RWPE1 (cell line): ENCODE data around the gene ZNF689.

Experiments
- CTCF ChIA-PET: fragments of 350-600 bp; sonication (Branson Sonifier 250); formaldehyde crosslinking; extraction: SDS; loops from one replicate; lab custom pipeline; 2021; lab: Yijun Ruan, JAX
- POLR2A ChIA-PET: fragments of 400-600 bp; formaldehyde crosslinking; extraction: SDS; loops from one replicate; lab custom pipeline; 2020; ENCODE audit warnings: antibody characterized with exemption; ENCODE audit not compliant: low non-redundant PET; lab: Yijun Ruan, JAX
- DNase-seq: peaks from one replicate; pipeline ENCODE4 v3.0.0; 2012; ENCODE audit warnings: low spot score
- H3K27ac ChIP-seq: fragments of 450-650 bp; 2 replicates; pipeline ENCODE4 v1.5.1; 2017
- CTCF ChIP-seq: fragments of 450-650 bp; conservative IDR thresholded peaks from 2 replicates; pipeline ENCODE4 v1.5.1; 2017; ENCODE audit warnings: low read depth, mild to moderate bottlenecking

The ZNF689 gene

DNA sequence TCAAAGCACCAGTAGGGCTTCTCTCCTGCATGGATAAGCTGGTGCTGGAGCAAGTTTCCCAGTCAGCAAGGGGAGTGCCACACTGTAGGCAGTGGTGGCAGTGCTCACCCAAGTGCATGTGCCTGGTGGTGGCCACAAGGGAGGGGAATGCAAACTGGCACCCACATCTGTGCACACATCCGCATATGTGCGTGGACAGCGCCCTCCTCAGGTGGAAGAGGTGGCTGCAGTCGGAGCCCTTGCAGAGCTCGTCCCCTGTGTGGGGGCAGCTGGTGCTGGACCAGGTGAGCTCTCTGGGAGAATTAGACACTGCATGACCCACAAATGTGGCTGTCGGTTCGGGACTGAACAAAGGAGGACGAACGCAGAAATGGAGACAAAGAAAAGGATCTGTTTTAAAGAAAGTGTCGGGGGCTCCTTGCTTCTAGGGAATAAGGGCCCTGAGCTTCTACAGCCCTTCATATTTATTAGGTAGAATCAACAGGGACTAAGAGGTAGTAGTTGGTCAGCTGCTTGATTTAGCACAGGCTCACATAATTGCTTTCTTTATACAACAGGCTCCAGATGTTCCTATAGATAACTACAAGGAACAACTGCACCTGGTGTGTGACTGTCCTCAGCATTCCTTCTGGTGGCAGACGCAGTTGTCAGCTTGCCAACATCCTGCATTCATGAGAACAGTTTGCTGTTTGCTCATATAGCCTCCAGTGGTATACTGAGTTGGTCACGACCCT, 5.3 kb upstream of the ZNF689 start:
- POLR2A ChIA-PET = no interaction called here
- H3K27ac ChIP-seq = no peak overlapping the region
- DNase-seq = no peak
- no peak; the same call in 1 of the 2 replicates for TF ChIP-seq CTCF
- CTCF ChIA-PET = interaction anchor here (0.6 to 1.1 kb wide), 5 partner anchors 13 to 81 kb away, joined by 3 to 4 read pairs (median 3); partner anchors contain the start of gene ZNF747

- ChIA-PET POLR2A (interaction anchor here (0.8 kb wide), 1 partner anchor 25 kb away, joined by 5 read pairs; no protein-coding TSS in a partner anchor), CTCF (interaction anchor here (0.6 to 1.4 kb wide), 2 partner anchors 20 to 22 kb away, joined by 3 read pairs; no protein-coding TSS in a partner anchor)
- no peak for TF ChIP-seq CTCF
- peak overlapping the region; percentile 84 for H3K27ac ChIP-seq
- DNase-seq = peak; percentile 54
Measured at GRCh38 chr16:30609002-30609925, 925 bp downstream of the ZNF689 start.

GRCh38 chr16:30606004-30606403, 4.2 kb downstream of the ZNF689 start:
- H3K27ac ChIP-seq = no peak overlapping the region
- ChIA-PET POLR2A (no interaction called here), CTCF (no interaction called here)
- no peak for DNase-seq
- TF ChIP-seq CTCF = no peak

- H3K27ac ChIP-seq = no peak overlapping the region
- ChIA-PET CTCF (no interaction called here), POLR2A (no interaction called here)
- no peak for TF ChIP-seq CTCF
- DNase-seq = no peak
Measured at GRCh38 chr16:30605158-30605557, 5.0 kb downstream of the ZNF689 start.

GRCh38 chr16:30604316-30604947, 5.8 kb downstream of the ZNF689 start:
- POLR2A ChIA-PET = no interaction called here
- TF ChIP-seq CTCF = no peak
- CTCF ChIA-PET = interaction anchor here (0.6 kb wide), 1 partner anchor 47 kb away, joined by 3 read pairs; no protein-coding TSS in a partner anchor
- H3K27ac ChIP-seq = no peak overlapping the region
- DNase-seq = no peak

- ChIA-PET CTCF (interaction anchor here (0.6 kb wide), 2 partner anchors 33 to 47 kb away, joined by 3 to 9 read pairs; no protein-coding TSS in a partner anchor), POLR2A (no interaction called here)
- H3K27ac ChIP-seq = no peak overlapping the region
- no peak for DNase-seq
- TF ChIP-seq CTCF = no peak
Measured at GRCh38 chr16:30603945-30604315, 6.3 kb downstream of the ZNF689 start.
